GM06990 (cell line): ENCODE results near the gene EIF2S2.

Experiments used
- DNase-seq: peaks from one replicate; pipeline ENCODE4 v3.0.0-alpha.2; 2011; ENCODE audit not compliant: insufficient read length; ENCODE audit errors: extremely low read depth
- H3K27me3 ChIP-seq: replicated peaks from 2 replicates; pipeline ENCODE4 v1.6.0; 2011; ENCODE audit warnings: low read length; ENCODE audit not compliant: control insufficient read depth, insufficient read depth
- H3K36me3 ChIP-seq: 2 replicates; pipeline ENCODE4 v1.5.1; 2011; ENCODE audit warnings: low read length; ENCODE audit not compliant: control insufficient read depth, insufficient read depth
- H3K4me3 ChIP-seq: replicated peaks from 2 replicates; pipeline ENCODE4 v1.5.1; 2011; ENCODE audit warnings: low read depth, mild to moderate bottlenecking, control low read depth, low read length
- TF ChIP-seq, protein P1 (sequence below): IDR thresholded peaks from 2 replicates; pipeline ENCODE4 v1.5.1; 2011; ENCODE audit warnings: low read length, control low read depth, mild to moderate bottlenecking, inconsistent platforms; ENCODE audit not compliant: insufficient read depth, poor library complexity, severe bottlenecking

The EIF2S2 gene

DNA sequence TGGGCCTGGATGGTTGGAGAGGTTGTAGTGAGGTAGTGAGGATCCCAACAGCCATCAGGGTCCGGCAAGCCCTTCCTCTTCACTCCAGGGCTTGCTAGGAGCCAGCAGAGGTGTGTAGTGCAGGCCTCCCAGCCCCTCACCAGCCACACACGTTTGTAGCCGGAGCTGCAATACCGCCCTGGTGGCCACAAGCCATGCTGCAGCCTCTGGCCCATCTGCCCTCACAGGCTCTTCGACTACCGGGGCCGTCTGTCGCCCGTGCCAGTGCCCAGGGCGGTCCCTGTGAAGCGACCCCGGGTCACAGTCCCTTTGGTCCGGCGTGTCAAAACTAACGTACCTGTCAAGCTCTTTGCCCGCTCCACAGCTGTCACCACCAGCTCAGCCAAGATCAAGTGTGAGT, 36.4 kb downstream of the EIF2S2 start:
- TF ChIP-seq, protein P1, sequence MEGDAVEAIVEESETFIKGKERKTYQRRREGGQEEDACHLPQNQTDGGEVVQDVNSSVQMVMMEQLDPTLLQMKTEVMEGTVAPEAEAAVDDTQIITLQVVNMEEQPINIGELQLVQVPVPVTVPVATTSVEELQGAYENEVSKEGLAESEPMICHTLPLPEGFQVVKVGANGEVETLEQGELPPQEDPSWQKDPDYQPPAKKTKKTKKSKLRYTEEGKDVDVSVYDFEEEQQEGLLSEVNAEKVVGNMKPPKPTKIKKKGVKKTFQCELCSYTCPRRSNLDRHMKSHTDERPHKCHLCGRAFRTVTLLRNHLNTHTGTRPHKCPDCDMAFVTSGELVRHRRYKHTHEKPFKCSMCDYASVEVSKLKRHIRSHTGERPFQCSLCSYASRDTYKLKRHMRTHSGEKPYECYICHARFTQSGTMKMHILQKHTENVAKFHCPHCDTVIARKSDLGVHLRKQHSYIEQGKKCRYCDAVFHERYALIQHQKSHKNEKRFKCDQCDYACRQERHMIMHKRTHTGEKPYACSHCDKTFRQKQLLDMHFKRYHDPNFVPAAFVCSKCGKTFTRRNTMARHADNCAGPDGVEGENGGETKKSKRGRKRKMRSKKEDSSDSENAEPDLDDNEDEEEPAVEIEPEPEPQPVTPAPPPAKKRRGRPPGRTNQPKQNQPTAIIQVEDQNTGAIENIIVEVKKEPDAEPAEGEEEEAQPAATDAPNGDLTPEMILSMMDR, result no peak
- no peak for DNase-seq
- no peaks in the 10 kb centered on the region for H3K27me3 ChIP-seq
- H3K36me3 ChIP-seq, result peaks cover 54% of the 10 kb centered on the region
- H3K4me3 ChIP-seq, result no peak overlapping the region

DNA sequence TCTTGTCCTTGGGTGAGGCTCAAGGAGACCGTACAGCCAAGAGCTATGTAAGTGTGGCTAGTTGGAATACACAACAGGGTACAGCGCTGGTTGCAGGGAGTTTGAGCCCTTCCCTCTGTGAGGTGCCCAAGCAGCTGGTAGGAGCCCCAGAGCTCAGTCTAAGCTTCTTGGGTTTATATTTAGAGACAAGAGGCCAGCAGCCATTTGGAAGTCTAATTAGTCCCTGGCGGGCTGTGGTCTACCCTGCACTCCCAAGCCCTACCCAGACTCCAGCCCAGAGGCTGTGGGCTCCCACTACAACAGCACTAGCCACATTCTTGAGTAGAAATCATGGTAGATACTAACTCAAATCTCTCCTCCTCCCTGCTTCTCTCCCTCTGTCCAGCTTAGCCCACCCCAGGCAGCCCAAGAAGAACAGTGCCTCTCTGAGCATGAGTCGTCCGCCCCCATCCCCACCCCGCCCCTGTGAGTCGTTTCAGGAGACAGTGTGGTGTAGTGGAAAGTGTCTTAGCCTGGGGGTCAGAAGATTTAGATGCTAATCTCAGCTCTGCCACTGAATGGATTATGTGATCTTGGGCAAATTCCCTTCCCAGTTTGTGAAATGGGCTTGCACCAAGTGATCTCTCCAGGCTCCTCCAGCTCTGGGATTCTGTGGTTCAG, 37.8 kb downstream of the EIF2S2 start:
- TF ChIP-seq, protein P1, result no peak
- Histone ChIP-seq H3K4me3 (no peak overlapping the region), H3K36me3 (peaks cover 46% of the 10 kb centered on the region), H3K27me3 (no peaks in the 10 kb centered on the region)
- DNase-seq, result no peak

DNA sequence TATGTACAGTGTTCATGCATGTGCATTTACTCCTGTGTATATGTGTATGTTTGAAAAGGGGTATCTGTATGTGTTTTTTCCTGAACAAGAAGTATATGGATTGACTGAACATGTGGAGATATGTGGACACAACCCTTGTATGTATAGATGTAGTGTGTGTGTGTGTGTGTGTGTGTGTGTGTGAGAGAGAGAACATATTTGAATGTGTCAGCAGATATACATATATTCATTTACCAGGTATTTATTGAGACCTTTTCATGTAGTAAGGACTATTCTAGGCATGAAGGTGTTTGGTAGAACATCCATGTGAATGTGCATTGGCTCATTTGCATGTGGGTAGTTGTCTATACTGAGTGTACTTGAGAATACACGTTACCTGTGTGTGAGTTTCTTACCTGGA, 39.3 kb downstream of the EIF2S2 start:
- H3K4me3 ChIP-seq, result no peak overlapping the region
- DNase-seq, result no peak
- TF ChIP-seq, protein P1, result no peak
- H3K36me3 ChIP-seq, result peaks cover 36% of the 10 kb centered on the region
- no peaks in the 10 kb centered on the region for H3K27me3 ChIP-seq

DNA sequence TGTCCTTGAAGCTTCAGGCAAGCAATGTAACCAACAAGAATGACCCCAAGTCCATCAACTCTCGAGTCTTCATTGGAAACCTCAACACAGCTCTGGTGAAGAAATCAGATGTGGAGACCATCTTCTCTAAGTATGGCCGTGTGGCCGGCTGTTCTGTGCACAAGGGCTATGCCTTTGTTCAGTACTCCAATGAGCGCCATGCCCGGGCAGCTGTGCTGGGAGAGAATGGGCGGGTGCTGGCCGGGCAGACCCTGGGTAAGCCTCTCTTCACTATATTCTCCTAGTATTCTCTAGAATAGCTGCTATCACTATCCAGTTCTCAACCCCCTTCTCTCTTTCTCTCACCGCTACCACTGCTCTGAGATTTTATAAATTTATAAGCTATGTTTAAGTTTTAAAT, 40.0 kb downstream of the EIF2S2 start:
- TF ChIP-seq, protein P1, result no peak
- Histone ChIP-seq H3K36me3 (peaks cover 31% of the 10 kb centered on the region), H3K4me3 (no peak overlapping the region), H3K27me3 (no peaks in the 10 kb centered on the region)
- no peak for DNase-seq

DNA sequence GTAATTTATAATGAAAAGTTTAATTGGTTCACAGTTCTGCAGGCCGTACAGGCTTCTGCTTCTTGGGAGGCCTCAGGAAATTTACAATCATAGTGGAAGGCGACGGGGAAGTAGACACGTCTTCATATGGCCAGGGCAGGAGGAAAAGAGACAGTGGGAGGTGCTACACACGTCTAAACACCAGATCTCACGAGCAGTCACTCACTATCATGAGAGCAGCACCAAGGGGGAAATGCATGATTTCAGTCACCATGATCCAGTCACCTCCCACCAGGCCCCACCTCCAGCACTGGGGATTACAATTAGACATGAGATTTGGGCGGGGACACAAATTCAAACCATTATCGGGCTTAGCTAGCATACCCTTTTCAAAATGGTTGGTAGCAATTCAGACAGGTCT, 41.2 kb downstream of the EIF2S2 start:
- Histone ChIP-seq H3K36me3 (peaks cover 23% of the 10 kb centered on the region), H3K4me3 (no peak overlapping the region), H3K27me3 (no peaks in the 10 kb centered on the region)
- TF ChIP-seq, protein P1, result no peak
- DNase-seq, result no peak

DNA sequence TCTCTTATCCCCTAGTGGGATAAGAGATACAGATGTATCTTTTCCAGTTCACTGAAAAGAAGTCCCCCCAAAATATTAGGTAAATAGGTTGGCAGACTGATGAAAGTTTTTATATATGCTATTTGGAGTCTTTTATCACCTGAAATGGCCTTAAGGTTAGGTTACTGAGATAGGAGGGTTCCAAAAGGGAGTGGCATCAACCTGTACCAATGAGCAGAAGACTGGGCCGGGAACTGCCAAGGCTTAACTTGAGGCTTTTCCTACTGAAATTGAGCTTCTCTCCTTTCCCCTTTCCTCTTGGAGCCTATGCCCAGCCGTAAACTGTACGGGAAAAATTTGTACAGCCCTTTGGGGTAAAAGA, 42.0 kb downstream of the EIF2S2 start:
- Histone ChIP-seq H3K36me3 (peaks cover 19% of the 10 kb centered on the region), H3K4me3 (no peak overlapping the region), H3K27me3 (no peaks in the 10 kb centered on the region)
- DNase-seq, result no peak
- TF ChIP-seq, protein P1, result no peak
